HepG2 (cell line): ENCODE results near the gene PRKCZ. TPM values are rescaled to one million over a fixed set of nuclear protein-coding genes. Genes with fewer than 3 reads are reported as not detected.

ENCODE experiments used
- DMAP1 ChIP-seq: IDR thresholded peaks from 2 replicates; pipeline ENCODE4 v1.6.1; 2016
- E2F2 ChIP-seq: sonication (generic); formaldehyde crosslinking; IDR thresholded peaks from 2 replicates; pipeline ENCODE4 v1.4.0; 2020; ENCODE audit warnings: missing genetic modification reagents, borderline replicate concordance
- LCORL ChIP-seq, 2 experiments: fragments of 450-650 bp in 1 of 2; sonication (generic) in 1 of 2; formaldehyde crosslinking in 1 of 2; IDR thresholded peaks; 2 replicates each; pipeline versions ENCODE4 v1.5.0 to v1.6.1; 2017 to 2020; ENCODE audit warnings: antibody characterized with exemption in 1 of 2, missing genetic modification reagents in 1 of 2
- MED1 ChIP-seq: sonication (generic); formaldehyde crosslinking; IDR thresholded peaks from 2 replicates; pipeline ENCODE4 v1.4.0; 2020; ENCODE audit warnings: missing genetic modification reagents
- MZF1 ChIP-seq: sonication (generic); formaldehyde crosslinking; IDR thresholded peaks from 2 replicates; pipeline ENCODE4 v1.8.1; 2023; ENCODE audit warnings: mild to moderate bottlenecking, missing genetic modification reagents, borderline replicate concordance
- RFX1 ChIP-seq: fragments of 450-650 bp; IDR thresholded peaks from 2 replicates; pipeline ENCODE4 v1.6.1; 2017
- SMC3 ChIP-seq: IDR thresholded peaks from 2 replicates; pipeline ENCODE4 v1.6.1; 2011; ENCODE audit warnings: low read length, improper control_type of control experiment
- SNAI1 ChIP-seq: sonication (generic); formaldehyde crosslinking; IDR thresholded peaks from 2 replicates; pipeline ENCODE4 v1.5.0; 2020; ENCODE audit warnings: mild to moderate bottlenecking, missing genetic modification reagents, borderline replicate concordance
- YY1 ChIP-seq: IDR thresholded peaks from 2 replicates; pipeline ENCODE4 v1.6.1; 2011; ENCODE audit warnings: low read length, low read depth, moderate library complexity, mild to moderate bottlenecking; ENCODE audit not compliant: insufficient read depth, insufficient replicate concordance
- ZNF260 ChIP-seq: sonication (generic); formaldehyde crosslinking; IDR thresholded peaks from 2 replicates; pipeline ENCODE4 v1.4.0; 2020; ENCODE audit warnings: missing genetic modification reagents, low read depth, mild to moderate bottlenecking, borderline replicate concordance
- ZNF451 ChIP-seq: sonication (generic); formaldehyde crosslinking; IDR thresholded peaks from 2 replicates; pipeline ENCODE4 v1.5.0; 2020; ENCODE audit warnings: mild to moderate bottlenecking, missing genetic modification reagents
- ZNF614 ChIP-seq: IDR thresholded peaks from 2 replicates; pipeline ENCODE4 v1.6.1; 2018; ENCODE audit warnings: missing biosample characterization, missing genetic modification reagents, inconsistent platforms, borderline replicate concordance
- ZNF616 ChIP-seq: sonication (generic); formaldehyde crosslinking; IDR thresholded peaks from 2 replicates; pipeline ENCODE4 v1.5.0; 2020; ENCODE audit warnings: low read depth, mild to moderate bottlenecking, missing genetic modification reagents
- ZNF883 ChIP-seq: sonication (generic); formaldehyde crosslinking; IDR thresholded peaks from 2 replicates; pipeline ENCODE4 v1.5.1; 2020; ENCODE audit warnings: mild to moderate bottlenecking, missing genetic modification reagents; ENCODE audit errors: not compliant biosample characterization
- polyA plus RNA-seq, 8 experiments: library from polyadenylated mRNA; depleted of rRNA in 3 of 8; stranded (reverse) in 7 of 8; unstranded in 1 of 8; fragments of >200 nt; fragmentation: Illumina TruSeq in 4 of 8; extraction: Trizol in 4 of 8; gene quantifications; 2 replicates each; pipeline versions ENCODE4 v1.2.1 to v1.2.3, GENCODE V29; 2011 to 2016; ENCODE audit warnings: low read depth in 4 of 8, missing spikeins in 1 of 8, mixed read lengths in 1 of 8; ENCODE audit not compliant: insufficient read depth in 1 of 8
- total RNA-seq, 5 experiments: library from RNA; depleted of rRNA; stranded (reverse); fragments of >200 nt; fragmentation: Illumina TruSeq; extraction: Trizol; gene quantifications; 2 replicates each; pipeline ENCODE4 v1.2.3, GENCODE V29; 2016; ENCODE audit warnings: low read depth in 1 of 5
- TF ChIP-seq, protein P1 (sequence below): sonication (generic); formaldehyde crosslinking; IDR thresholded peaks from 2 replicates; pipeline ENCODE4 v1.8.1; 2023; ENCODE audit warnings: mild to moderate bottlenecking, missing genetic modification reagents, borderline replicate concordance
- TF ChIP-seq, protein P2 (sequence below): sonication (generic); formaldehyde crosslinking; IDR thresholded peaks from 2 replicates; pipeline ENCODE4 v1.8.0; 2022; ENCODE audit warnings: mild to moderate bottlenecking, missing genetic modification reagents, borderline replicate concordance
- TF ChIP-seq, protein P3 (sequence below): sonication (generic); formaldehyde crosslinking; IDR thresholded peaks from 2 replicates; pipeline ENCODE4 v1.5.1; 2020; ENCODE audit warnings: missing genetic modification reagents, mild to moderate bottlenecking, borderline replicate concordance
- TF ChIP-seq, protein P4 (sequence below): sonication (generic); formaldehyde crosslinking; IDR thresholded peaks from 2 replicates; pipeline ENCODE4 v1.5.0; 2020; ENCODE audit warnings: mild to moderate bottlenecking, missing genetic modification reagents
- TF ChIP-seq, protein P5 (sequence below): sonication (generic); formaldehyde crosslinking; IDR thresholded peaks from 2 replicates; pipeline ENCODE4 v1.5.1; 2020; ENCODE audit warnings: missing genetic modification reagents, mild to moderate bottlenecking, borderline replicate concordance

The PRKCZ gene
- total and polyA plus RNA-seq, 2 of the 13 experiments (the other 11 are each of a cell fraction or from before 2014, with no cell fraction given): 34.7 to 85.2 TPM

GRCh38 chr1:2104621-2105427 is 54.6 kb downstream of the PRKCZ start (continued):
- TF ChIP-seq, protein P1, sequence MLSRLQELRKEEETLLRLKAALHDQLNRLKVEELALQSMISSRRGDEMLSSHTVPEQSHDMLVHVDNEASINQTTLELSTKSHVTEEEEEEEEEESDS: no peak
- TF ChIP-seq YY1 (no peak), MED1 (peak; percentile 64), SNAI1 (CRISPR knock-in tag) (no peak; the same call in 1 of the 2 replicates), RFX1 (no peak), MZF1 (CRISPR knock-in tag) (no peak), DMAP1 (CRISPR knock-in tag) (peak; percentile 49; the same call in 1 of the 2 replicates), LCORL (IDR thresholded peaks at IDR 0.05) (no peak), LCORL (CRISPR knock-in tag; IDR thresholded peaks at IDR 0.05) (peak; percentile 56; the same call in 1 of the 2 replicates), ZNF883 (CRISPR knock-in tag) (no peak), SMC3 (0 out of 2 replicates have a peak, but pooled peaks have one; percentile 6), ZNF260 (no peak), ZNF614 (0 out of 2 replicates have a peak, but pooled peaks have one; percentile 28), ZNF451 (CRISPR knock-in tag) (no peak), ZNF616 (CRISPR knock-in tag) (no peak), E2F2 (CRISPR knock-in tag) (no peak)
- TF ChIP-seq, protein P2, sequence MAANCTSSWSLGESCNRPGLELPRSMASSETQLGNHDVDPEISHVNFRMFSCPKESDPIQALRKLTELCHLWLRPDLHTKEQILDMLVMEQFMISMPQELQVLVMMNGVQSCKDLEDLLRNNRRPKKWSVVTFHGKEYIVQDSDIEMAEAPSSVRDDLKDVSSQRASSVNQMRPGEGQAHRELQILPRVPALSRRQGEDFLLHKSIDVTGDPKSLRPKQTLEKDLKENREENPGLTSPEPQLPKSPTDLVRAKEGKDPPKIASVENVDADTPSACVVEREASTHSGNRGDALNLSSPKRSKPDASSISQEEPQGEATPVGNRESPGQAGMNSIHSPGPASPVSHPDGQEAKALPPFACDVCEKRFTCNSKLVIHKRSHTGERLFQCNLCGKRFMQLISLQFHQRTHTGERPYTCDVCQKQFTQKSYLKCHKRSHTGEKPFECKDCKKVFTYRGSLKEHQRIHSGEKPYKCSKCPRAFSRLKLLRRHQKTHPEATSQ (CRISPR knock-in tag): no peak
- TF ChIP-seq, protein P3, sequence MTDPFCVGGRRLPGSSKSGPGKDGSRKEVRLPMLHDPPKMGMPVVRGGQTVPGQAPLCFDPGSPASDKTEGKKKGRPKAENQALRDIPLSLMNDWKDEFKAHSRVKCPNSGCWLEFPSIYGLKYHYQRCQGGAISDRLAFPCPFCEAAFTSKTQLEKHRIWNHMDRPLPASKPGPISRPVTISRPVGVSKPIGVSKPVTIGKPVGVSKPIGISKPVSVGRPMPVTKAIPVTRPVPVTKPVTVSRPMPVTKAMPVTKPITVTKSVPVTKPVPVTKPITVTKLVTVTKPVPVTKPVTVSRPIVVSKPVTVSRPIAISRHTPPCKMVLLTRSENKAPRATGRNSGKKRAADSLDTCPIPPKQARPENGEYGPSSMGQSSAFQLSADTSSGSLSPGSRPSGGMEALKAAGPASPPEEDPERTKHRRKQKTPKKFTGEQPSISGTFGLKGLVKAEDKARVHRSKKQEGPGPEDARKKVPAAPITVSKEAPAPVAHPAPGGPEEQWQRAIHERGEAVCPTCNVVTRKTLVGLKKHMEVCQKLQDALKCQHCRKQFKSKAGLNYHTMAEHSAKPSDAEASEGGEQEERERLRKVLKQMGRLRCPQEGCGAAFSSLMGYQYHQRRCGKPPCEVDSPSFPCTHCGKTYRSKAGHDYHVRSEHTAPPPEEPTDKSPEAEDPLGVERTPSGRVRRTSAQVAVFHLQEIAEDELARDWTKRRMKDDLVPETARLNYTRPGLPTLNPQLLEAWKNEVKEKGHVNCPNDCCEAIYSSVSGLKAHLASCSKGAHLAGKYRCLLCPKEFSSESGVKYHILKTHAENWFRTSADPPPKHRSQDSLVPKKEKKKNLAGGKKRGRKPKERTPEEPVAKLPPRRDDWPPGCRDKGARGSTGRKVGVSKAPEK (CRISPR knock-in tag): no peak
- TF ChIP-seq, protein P4, sequence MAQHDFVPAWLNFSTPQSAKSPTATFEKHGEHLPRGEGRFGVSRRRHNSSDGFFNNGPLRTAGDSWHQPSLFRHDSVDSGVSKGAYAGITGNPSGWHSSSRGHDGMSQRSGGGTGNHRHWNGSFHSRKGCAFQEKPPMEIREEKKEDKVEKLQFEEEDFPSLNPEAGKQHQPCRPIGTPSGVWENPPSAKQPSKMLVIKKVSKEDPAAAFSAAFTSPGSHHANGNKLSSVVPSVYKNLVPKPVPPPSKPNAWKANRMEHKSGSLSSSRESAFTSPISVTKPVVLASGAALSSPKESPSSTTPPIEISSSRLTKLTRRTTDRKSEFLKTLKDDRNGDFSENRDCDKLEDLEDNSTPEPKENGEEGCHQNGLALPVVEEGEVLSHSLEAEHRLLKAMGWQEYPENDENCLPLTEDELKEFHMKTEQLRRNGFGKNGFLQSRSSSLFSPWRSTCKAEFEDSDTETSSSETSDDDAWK (CRISPR knock-in tag): no peak
- TF ChIP-seq, protein P5, sequence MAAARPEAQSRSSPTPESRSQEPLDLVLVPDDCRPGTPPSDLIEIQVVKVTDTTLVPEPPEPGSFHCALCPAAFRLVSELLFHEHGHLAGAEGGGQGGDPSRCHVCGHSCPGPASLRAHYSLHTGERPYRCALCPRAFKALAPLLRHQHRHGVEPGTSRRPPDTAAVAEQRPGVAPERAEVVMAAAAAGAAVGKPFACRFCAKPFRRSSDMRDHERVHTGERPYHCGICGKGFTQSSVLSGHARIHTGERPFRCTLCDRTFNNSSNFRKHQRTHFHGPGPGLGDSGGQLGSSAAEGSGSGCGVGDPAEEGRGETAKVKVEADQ (CRISPR knock-in tag): no peak
